CD14-positive monocyte (primary cell): Measurements from ENCODE around the gene TTC29. TPM values are rescaled to one million over a fixed set of nuclear protein-coding genes. Genes with fewer than 3 reads are reported as not detected.

Experiments
- DNase-seq, 3 donors: peaks; one replicate each; pipeline ENCODE4 v3.0.0-alpha.2; 2011 to 2022
- H2AFZ ChIP-seq: 2 replicates; pipeline ENCODE4 v1.6.0; 2012; ENCODE audit warnings: mild to moderate bottlenecking, low read depth, low read length, inconsistent platforms; ENCODE audit not compliant: insufficient read depth, poor library complexity, severe bottlenecking
- H3K27ac ChIP-seq, 2 donors: 1 replicate in 1 of 2; 2 replicates in 1 of 2; pipeline ENCODE4 v1.5.1; 2012 to 2013; ENCODE audit warnings: low read length in 2 of 2, control low read depth in 1 of 2, inconsistent platforms in 1 of 2, low read depth in 1 of 2, mild to moderate bottlenecking in 1 of 2
- H3K27me3 ChIP-seq, 2 donors: one replicate each; pipeline versions ENCODE4 v1.6.0 to v1.6.1; 2011 to 2013; ENCODE audit warnings: low read length in 2 of 2; ENCODE audit not compliant: control insufficient read depth in 2 of 2, insufficient read depth in 2 of 2
- H3K36me3 ChIP-seq, 2 donors: replicated peaks in 1 of 2; 1 replicate in 1 of 2; 2 replicates in 1 of 2; pipeline versions ENCODE4 v1.5.1 to v1.6.1; 2012 to 2013; ENCODE audit warnings: low read length in 2 of 2, control low read depth in 1 of 2, inconsistent platforms in 1 of 2, mild to moderate bottlenecking in 1 of 2; ENCODE audit not compliant: insufficient read depth in 2 of 2, control insufficient read depth in 1 of 2
- H3K4me1 ChIP-seq, 2 donors: 1 replicate in 1 of 2; 2 replicates in 1 of 2; pipeline versions ENCODE4 v1.5.1 to v1.6.1; 2012 to 2013; ENCODE audit warnings: low read length in 2 of 2, control low read depth in 1 of 2, inconsistent platforms in 1 of 2, mild to moderate bottlenecking in 1 of 2, moderate library complexity in 1 of 2; ENCODE audit not compliant: insufficient read depth in 2 of 2, control insufficient read depth in 1 of 2
- H3K4me2 ChIP-seq: replicated peaks from 2 replicates; pipeline ENCODE3; 2012; ENCODE audit warnings: low read length, moderate library complexity, mild to moderate bottlenecking; ENCODE audit not compliant: poor library complexity, severe bottlenecking; ENCODE audit errors: extremely low read depth
- H3K4me3 ChIP-seq, 3 experiments: fragments of 200-600 bp in 1 of 3; sonication (generic) in 1 of 3; replicated peaks in 1 of 3; 1 replicate in 2 of 3; 2 replicates in 1 of 3; pipeline ENCODE4 v1.5.1; 2011 to 2013; ENCODE audit warnings: low read length in 3 of 3, mild to moderate bottlenecking in 3 of 3, control low read depth in 2 of 3, low read depth in 2 of 3, inconsistent platforms in 1 of 3, moderate library complexity in 1 of 3
- H3K79me2 ChIP-seq: 2 replicates; pipeline ENCODE4 v1.6.0; 2012; ENCODE audit warnings: mild to moderate bottlenecking, control low read depth, inconsistent platforms, low read length, moderate library complexity; ENCODE audit not compliant: insufficient read depth
- H3K9ac ChIP-seq: 2 replicates; pipeline ENCODE4 v1.6.0; 2017; ENCODE audit warnings: low read length, mild to moderate bottlenecking; ENCODE audit not compliant: insufficient read depth, poor library complexity, severe bottlenecking
- H3K9me3 ChIP-seq, 2 donors: replicated peaks in 1 of 2; 1 replicate in 1 of 2; 2 replicates in 1 of 2; pipeline versions ENCODE4 v1.5.1 to v1.6.1; 2012 to 2013; ENCODE audit warnings: low read length in 2 of 2, control low read depth in 1 of 2; ENCODE audit not compliant: control insufficient read depth in 1 of 2, insufficient read depth in 1 of 2
- H4K20me1 ChIP-seq: 2 replicates; pipeline ENCODE4 v1.6.0; 2012; ENCODE audit warnings: mild to moderate bottlenecking, low read length, control low read depth, moderate library complexity; ENCODE audit not compliant: insufficient read depth
- H3K27ac Mint-ChIP-seq, 7 donors: one replicate each; pipeline ENCODE4 v1.8.0; 2020; ENCODE audit warnings: mild to moderate bottlenecking in 7 of 7, mixed read lengths in 7 of 7, moderate library complexity in 6 of 7, inconsistent platforms in 2 of 7
- H3K27me3 Mint-ChIP-seq, 3 donors: one replicate each; pipeline ENCODE4 v1.8.0; 2021 to 2022; ENCODE audit warnings: low read depth in 3 of 3, mild to moderate bottlenecking in 3 of 3, mixed read lengths in 3 of 3, moderate library complexity in 3 of 3, inconsistent platforms in 1 of 3
- H3K36me3 Mint-ChIP-seq, 2 donors: one replicate each; pipeline ENCODE4 v1.8.0; 2020; ENCODE audit warnings: mixed read lengths in 2 of 2, inconsistent platforms in 1 of 2, mild to moderate bottlenecking in 1 of 2
- H3K4me1 Mint-ChIP-seq: one replicate; pipeline ENCODE4 v1.8.0; 2020; ENCODE audit warnings: mild to moderate bottlenecking, mixed read lengths
- H3K4me3 Mint-ChIP-seq, 2 donors: one replicate each; pipeline ENCODE4 v1.8.0; 2020; ENCODE audit warnings: mild to moderate bottlenecking in 2 of 2, mixed read lengths in 2 of 2, moderate library complexity in 1 of 2
- H3K9me3 Mint-ChIP-seq, 7 donors: one replicate each; pipeline ENCODE4 v1.8.0; 2020 to 2022; ENCODE audit warnings: mixed read lengths in 7 of 7, mild to moderate bottlenecking in 6 of 7, moderate library complexity in 6 of 7, inconsistent platforms in 2 of 7
- WGBS: methylation state at CpG from one replicate; pipeline ENCODE4 v1.1.5; 2013; ENCODE audit warnings: missing lambda C conversion rate; ENCODE audit not compliant: insufficient coverage; 5-methylcytosine and 5-hydroxymethylcytosine counted together
- intact Hi-C, 2 donors: fragments of 100-400 bp; cut with micrococcal nuclease; formaldehyde crosslinking; loops; one replicate each; pipeline versions ENCODE4 v1.15.0 to v1.15.1; 2023
- polyA plus RNA-seq, 3 donors: library from polyadenylated mRNA; depleted of rRNA in 1 of 3; unstranded in 2 of 3; stranded (reverse) in 1 of 3; fragments of 300-500 nt in 2 of 3; fragments of >200 nt in 1 of 3; fragmentation: Illumina TruSeq in 2 of 3; gene quantifications; 1 replicate in 2 of 3; 2 replicates in 1 of 3; pipeline ENCODE4 v1.2.3, GENCODE V29; 2012 to 2021
- TF ChIP-seq, protein P1 (sequence below): fragments of 200-600 bp; IDR thresholded peaks from one replicate; pipeline ENCODE4 v1.8.0; 2022; ENCODE audit warnings: antibody characterized with exemption, mild to moderate bottlenecking

TTC29 gene
- polyA plus RNA-seq, 3 donors: not detected

DNA sequence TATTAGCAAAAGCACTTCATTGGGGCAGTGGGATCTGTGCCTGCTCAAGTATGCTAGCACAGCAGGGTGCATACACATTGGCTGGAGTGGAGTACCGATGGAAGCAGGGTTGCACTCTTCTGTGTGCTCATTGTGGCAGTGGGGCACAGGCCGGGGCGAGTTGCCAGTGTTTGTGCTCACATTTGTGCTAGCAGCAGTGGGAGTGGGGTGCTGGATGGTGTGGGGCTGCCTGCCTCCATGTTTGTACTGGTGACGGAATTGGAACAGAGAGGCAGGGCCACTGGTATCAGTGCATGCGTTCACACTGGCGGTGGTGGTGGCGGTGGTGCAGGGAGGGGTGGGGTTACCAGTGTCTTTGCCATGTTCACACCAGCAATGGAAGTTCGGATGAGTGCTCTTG is 169.0 kb downstream of the TTC29 start:
- no peaks in the 10 kb centered on the region for H3K27me3 ChIP-seq
- H3K27ac ChIP-seq: no peak overlapping the region
- 81% methylated on average over 5 of the region's 8 CpGs for WGBS
- H3K9me3 Mint-ChIP-seq: peaks cover 2 to 10% (median 4%) of the 10 kb centered on the region in 7 donors
- H4K20me1 ChIP-seq: no peaks in the 10 kb centered on the region
- no peaks in the 10 kb centered on the region for H3K79me2 ChIP-seq
- TF ChIP-seq, protein P1, sequence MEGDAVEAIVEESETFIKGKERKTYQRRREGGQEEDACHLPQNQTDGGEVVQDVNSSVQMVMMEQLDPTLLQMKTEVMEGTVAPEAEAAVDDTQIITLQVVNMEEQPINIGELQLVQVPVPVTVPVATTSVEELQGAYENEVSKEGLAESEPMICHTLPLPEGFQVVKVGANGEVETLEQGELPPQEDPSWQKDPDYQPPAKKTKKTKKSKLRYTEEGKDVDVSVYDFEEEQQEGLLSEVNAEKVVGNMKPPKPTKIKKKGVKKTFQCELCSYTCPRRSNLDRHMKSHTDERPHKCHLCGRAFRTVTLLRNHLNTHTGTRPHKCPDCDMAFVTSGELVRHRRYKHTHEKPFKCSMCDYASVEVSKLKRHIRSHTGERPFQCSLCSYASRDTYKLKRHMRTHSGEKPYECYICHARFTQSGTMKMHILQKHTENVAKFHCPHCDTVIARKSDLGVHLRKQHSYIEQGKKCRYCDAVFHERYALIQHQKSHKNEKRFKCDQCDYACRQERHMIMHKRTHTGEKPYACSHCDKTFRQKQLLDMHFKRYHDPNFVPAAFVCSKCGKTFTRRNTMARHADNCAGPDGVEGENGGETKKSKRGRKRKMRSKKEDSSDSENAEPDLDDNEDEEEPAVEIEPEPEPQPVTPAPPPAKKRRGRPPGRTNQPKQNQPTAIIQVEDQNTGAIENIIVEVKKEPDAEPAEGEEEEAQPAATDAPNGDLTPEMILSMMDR: no peak
- no peak overlapping the region for H3K4me2 ChIP-seq
- H3K4me1 ChIP-seq: no peaks in the 10 kb centered on the region
- H3K27ac Mint-ChIP-seq: no peak overlapping the region
- peaks cover 0 to 9% of the 10 kb centered on the region in 2 donors for H3K9me3 ChIP-seq
- H3K36me3 ChIP-seq: no peaks in the 10 kb centered on the region
- no peak for DNase-seq
- intact Hi-C loops: no loop called here
- H3K9ac ChIP-seq: no peak overlapping the region
- no peaks in the 10 kb centered on the region for H3K27me3 Mint-ChIP-seq
- H3K4me1 Mint-ChIP-seq: no peaks in the 10 kb centered on the region
- H3K36me3 Mint-ChIP-seq: no peaks in the 10 kb centered on the region
- H2AFZ ChIP-seq: no peak overlapping the region
- H3K4me3 Mint-ChIP-seq: no peak overlapping the region
- no peak overlapping the region for H3K4me3 ChIP-seq

DNA sequence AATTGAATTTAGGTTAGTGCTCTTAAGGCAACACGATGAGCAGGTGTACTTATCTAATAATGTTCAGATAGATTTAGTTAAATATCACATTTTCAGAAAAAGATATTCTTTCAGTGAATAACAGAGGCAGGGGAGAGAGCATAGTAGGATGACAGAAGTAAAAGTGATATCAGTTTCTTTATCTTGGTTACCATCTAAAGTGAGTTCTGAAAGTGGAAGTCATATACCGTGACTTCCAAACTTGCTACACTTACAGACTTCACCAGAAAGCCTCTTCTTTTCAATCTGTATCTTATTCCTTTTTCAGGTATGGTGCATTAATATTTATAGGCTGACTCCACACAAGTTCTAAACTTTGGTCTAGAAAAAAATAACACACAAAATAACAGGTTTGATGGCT is 182.1 kb downstream of the TTC29 start:
- Histone ChIP-seq H3K27ac (no peak overlapping the region), H3K4me2 (no peak overlapping the region), H3K27me3 (no peaks in the 10 kb centered on the region), H3K9ac (no peak overlapping the region), H3K4me3 (no peak overlapping the region), H3K79me2 (no peaks in the 10 kb centered on the region), H3K4me1 (no peaks in the 10 kb centered on the region), H2AFZ (no peak overlapping the region), H4K20me1 (no peaks in the 10 kb centered on the region), H3K36me3 (no peaks in the 10 kb centered on the region), H3K9me3 (no peaks in the 10 kb centered on the region)
- Mint-ChIP-seq H3K4me1 (no peaks in the 10 kb centered on the region), H3K36me3 (no peaks in the 10 kb centered on the region), H3K4me3 (no peak overlapping the region), H3K9me3 (peaks cover 0 to 3% (median 0%) of the 10 kb centered on the region in 7 donors), H3K27me3 (peaks cover 0 to 1% (median 0%) of the 10 kb centered on the region in 3 donors), H3K27ac (no peak overlapping the region)
- WGBS: no CpG with 5 or more reads among the region's 2 CpGs
- TF ChIP-seq, protein P1: no peak
- DNase-seq: no peak
- intact Hi-C loops: no loop called here
